Smooth muscle cell (in vitro differentiated cells): ENCODE measurements around the gene DLGAP4. TPM values are rescaled to one million over a fixed set of nuclear protein-coding genes. Genes with fewer than 3 reads are reported as not detected.
"Not testable (repeated sequence)": the region's sequence is repeated elsewhere in the genome, so short reads cannot be mapped to it uniquely, and the experiment has no call there.

Experiments used
- DNase-seq: peaks from one replicate; lab custom pipeline; 2025; ENCODE audit not compliant: unreplicated experiment; lab: John Stamatoyannopoulos, UW
- H2AFZ ChIP-seq: fragments of 200-600 bp; sonication (generic); 2 replicates; pipeline ENCODE4 v1.6.0; 2016; ENCODE audit warnings: antibody characterized with exemption, low read depth, mild to moderate bottlenecking
- H3F3A ChIP-seq: fragments of 200-600 bp; sonication (generic); 2 replicates; pipeline ENCODE4 v1.6.0; 2017; ENCODE audit warnings: antibody characterized with exemption, low read depth
- H3K27ac ChIP-seq: fragments of 200-600 bp; sonication (generic); 2 replicates; pipeline ENCODE4 v1.5.1; 2016; ENCODE audit warnings: low read depth, mild to moderate bottlenecking
- H3K27me3 ChIP-seq: fragments of 200-600 bp; sonication (generic); 2 replicates; pipeline ENCODE4 v1.6.1; 2016; ENCODE audit warnings: low read depth, mild to moderate bottlenecking
- H3K36me3 ChIP-seq: fragments of 200-600 bp; sonication (generic); 2 replicates; pipeline ENCODE4 v1.5.1; 2016; ENCODE audit warnings: low read depth
- H3K4me1 ChIP-seq: fragments of 200-600 bp; sonication (generic); 2 replicates; pipeline ENCODE4 v1.5.1; 2016; ENCODE audit warnings: low read depth
- H3K4me2 ChIP-seq: fragments of 200-600 bp; sonication (generic); 2 replicates; pipeline ENCODE4 v1.6.0; 2016; ENCODE audit warnings: mild to moderate bottlenecking
- H3K4me3 ChIP-seq: fragments of 200-600 bp; sonication (generic); 2 replicates; pipeline ENCODE4 v1.5.1; 2016; ENCODE audit warnings: mild to moderate bottlenecking
- H3K79me2 ChIP-seq: fragments of 200-600 bp; sonication (generic); 2 replicates; pipeline ENCODE4 v1.6.0; 2016; ENCODE audit warnings: low read depth, mild to moderate bottlenecking
- H3K9ac ChIP-seq: fragments of 200-600 bp; sonication (generic); 2 replicates; pipeline ENCODE4 v1.6.0; 2016; ENCODE audit warnings: low read depth
- H3K9me3 ChIP-seq: fragments of 200-600 bp; sonication (generic); replicated peaks from 2 replicates; pipeline ENCODE4 v1.5.1; 2016; ENCODE audit warnings: low read depth
- H4K20me1 ChIP-seq: fragments of 200-600 bp; sonication (generic); 2 replicates; pipeline ENCODE4 v1.6.0; 2016; ENCODE audit warnings: low read depth
- CTCF ChIP-seq: fragments of 200-600 bp; sonication (generic); IDR thresholded peaks from 2 replicates; pipeline ENCODE4 v1.5.1; 2017; ENCODE audit warnings: borderline replicate concordance, mild to moderate bottlenecking, antibody characterized with exemption; ENCODE audit not compliant: insufficient read depth, poor library complexity, severe bottlenecking
- WGBS: methylation state at CpG from one replicate; pipeline ENCODE4 v1.1.7; 2016; ENCODE audit warnings: low lambda C conversion rate; 5-methylcytosine and 5-hydroxymethylcytosine counted together
- polyA plus RNA-seq: library from polyadenylated mRNA; unstranded; fragments of >200 nt; fragmentation: Nextera tagmentation; extraction: Ambion mirVana; gene quantifications from 2 replicates; pipeline ENCODE4 v1.2.1, GENCODE V29; 2016
- total RNA-seq: library from RNA; depleted of rRNA; stranded (reverse); fragments of >200 nt; gene quantifications from 2 replicates; pipeline ENCODE4 v1.2.3, GENCODE V29; 2014

Gene DLGAP4
- total and polyA plus RNA-seq, 2 experiments from 2014 or later = 86.8 to 102 TPM

- no peak for TF ChIP-seq CTCF
- no peaks in the 10 kb centered on the region for H3K9me3 ChIP-seq
- H3K27ac ChIP-seq = peak overlapping the region; percentile 31
- no peak overlapping the region for H3K4me2 ChIP-seq
- H4K20me1 ChIP-seq = peaks cover 93% of the 10 kb centered on the region
- no peak overlapping the region for H3K9ac ChIP-seq
- peaks cover 7% of the 10 kb centered on the region for H3F3A ChIP-seq
- no peaks in the 10 kb centered on the region for H3K4me1 ChIP-seq
- DNase-seq = no peak
- H3K4me3 ChIP-seq = no peak overlapping the region
- peaks cover 9% of the 10 kb centered on the region for H3K36me3 ChIP-seq
- H2AFZ ChIP-seq = no peak overlapping the region
- peaks cover 34% of the 10 kb centered on the region for H3K79me2 ChIP-seq
- no peaks in the 10 kb centered on the region for H3K27me3 ChIP-seq
- 88% methylated on average over 1 of the region's 1 CpG for WGBS
Measured at GRCh38 chr20:36521526-36521925, 215.4 kb downstream of the DLGAP4 start.

GRCh38 chr20:36522412-36522811 lies 216.3 kb downstream of the DLGAP4 start:
- Histone ChIP-seq H4K20me1 (peaks cover 93% of the 10 kb centered on the region), H3K79me2 (peaks cover 30% of the 10 kb centered on the region)
- DNase-seq, H3K4me2 ChIP-seq, H2AFZ ChIP-seq, H3K4me3 ChIP-seq, H3K27me3 ChIP-seq, H3F3A ChIP-seq, H3K4me1 ChIP-seq, H3K9me3 ChIP-seq, H3K36me3 ChIP-seq, H3K27ac ChIP-seq, H3K9ac ChIP-seq: not testable (repeated sequence)
- 95% methylated on average over 7 of the region's 7 CpGs for WGBS

GRCh38 chr20:36523341-36523740 lies 217.2 kb downstream of the DLGAP4 start:
- Histone ChIP-seq H2AFZ (no peak overlapping the region), H3K79me2 (peaks cover 25% of the 10 kb centered on the region), H3K4me2 (no peak overlapping the region), H3K4me1 (no peaks in the 10 kb centered on the region), H3K27me3 (no peaks in the 10 kb centered on the region), H3K9me3 (no peaks in the 10 kb centered on the region), H3K4me3 (no peak overlapping the region), H3K36me3 (peaks cover 9% of the 10 kb centered on the region), H3K9ac (no peak overlapping the region), H3K27ac (peak overlapping the region; percentile 0), H4K20me1 (peaks cover 92% of the 10 kb centered on the region), H3F3A (peaks cover 7% of the 10 kb centered on the region)
- TF ChIP-seq CTCF = no peak
- no peak for DNase-seq
- WGBS = 81% methylated on average over 3 of the region's 3 CpGs

- Histone ChIP-seq H2AFZ (no peak overlapping the region), H3K36me3 (peaks cover 9% of the 10 kb centered on the region), H3K27me3 (no peaks in the 10 kb centered on the region), H3K9ac (no peak overlapping the region), H3F3A (peaks cover 7% of the 10 kb centered on the region), H3K4me1 (no peaks in the 10 kb centered on the region), H3K4me3 (no peak overlapping the region), H3K4me2 (no peak overlapping the region), H3K9me3 (no peaks in the 10 kb centered on the region), H4K20me1 (peaks cover 73% of the 10 kb centered on the region), H3K27ac (no peak overlapping the region), H3K79me2 (peaks cover 11% of the 10 kb centered on the region)
- no peak for TF ChIP-seq CTCF
- 96% methylated on average over 17 of the region's 17 CpGs for WGBS
- no peak for DNase-seq
Measured at GRCh38 chr20:36525620-36526365, 219.7 kb downstream of the DLGAP4 start.
